ENCODE data around the gene NCOR2. TPM values are rescaled to one million over a fixed set of nuclear protein-coding genes. Genes with fewer than 3 reads are reported as not detected.
A peak's percentile ranks its signal among the peaks of the same experiment; 100 is the strongest.

NCOR2 gene
- total and polyA plus RNA-seq, 12 donors: 46.9 to 200 (median 132) TPM

DNA sequence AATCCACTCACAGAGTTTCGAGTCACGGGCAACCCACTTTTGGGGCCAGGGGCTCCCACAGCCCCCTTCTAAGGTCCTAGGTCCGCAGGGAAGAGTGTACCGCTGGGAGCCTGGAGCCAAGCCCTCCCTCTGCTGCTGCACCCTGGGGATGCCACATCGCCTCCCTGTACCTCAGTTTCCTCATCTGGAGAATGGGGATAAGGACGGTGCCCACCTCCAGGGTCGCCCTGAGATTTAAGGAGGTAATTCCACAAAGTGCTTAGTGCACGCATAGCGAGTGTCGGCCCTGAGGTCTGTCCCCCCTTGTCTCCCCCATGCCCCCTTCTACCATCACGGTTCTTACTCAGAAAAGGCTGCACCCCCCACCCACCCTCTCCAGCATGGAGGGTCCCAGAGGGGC, 35.5 kb downstream of the NCOR2 start:
- Histone ChIP-seq H3K4me3 (no peak overlapping the region), H3K27me3 (no peaks in the 10 kb centered on the region), H3K9me3 (no peaks in the 10 kb centered on the region), H3K4me1 (peaks cover 6 to 59% (median 33%) of the 10 kb centered on the region in 9 donors), H3K27ac (no peak overlapping the region), H3K36me3 (peaks cover 0 to 37% (median 3%) of the 10 kb centered on the region in 9 donors)
- intact Hi-C loops (cut with DNase I): no loop called here
- 93 to 96% methylated on average over 11 of the region's 11 CpGs for WGBS, 2 donors
- TF ChIP-seq, protein P1, sequence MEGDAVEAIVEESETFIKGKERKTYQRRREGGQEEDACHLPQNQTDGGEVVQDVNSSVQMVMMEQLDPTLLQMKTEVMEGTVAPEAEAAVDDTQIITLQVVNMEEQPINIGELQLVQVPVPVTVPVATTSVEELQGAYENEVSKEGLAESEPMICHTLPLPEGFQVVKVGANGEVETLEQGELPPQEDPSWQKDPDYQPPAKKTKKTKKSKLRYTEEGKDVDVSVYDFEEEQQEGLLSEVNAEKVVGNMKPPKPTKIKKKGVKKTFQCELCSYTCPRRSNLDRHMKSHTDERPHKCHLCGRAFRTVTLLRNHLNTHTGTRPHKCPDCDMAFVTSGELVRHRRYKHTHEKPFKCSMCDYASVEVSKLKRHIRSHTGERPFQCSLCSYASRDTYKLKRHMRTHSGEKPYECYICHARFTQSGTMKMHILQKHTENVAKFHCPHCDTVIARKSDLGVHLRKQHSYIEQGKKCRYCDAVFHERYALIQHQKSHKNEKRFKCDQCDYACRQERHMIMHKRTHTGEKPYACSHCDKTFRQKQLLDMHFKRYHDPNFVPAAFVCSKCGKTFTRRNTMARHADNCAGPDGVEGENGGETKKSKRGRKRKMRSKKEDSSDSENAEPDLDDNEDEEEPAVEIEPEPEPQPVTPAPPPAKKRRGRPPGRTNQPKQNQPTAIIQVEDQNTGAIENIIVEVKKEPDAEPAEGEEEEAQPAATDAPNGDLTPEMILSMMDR (IDR thresholded peaks at IDR 0.05): no peak
- ATAC-seq (no peak), DNase-seq (no peak)

DNA sequence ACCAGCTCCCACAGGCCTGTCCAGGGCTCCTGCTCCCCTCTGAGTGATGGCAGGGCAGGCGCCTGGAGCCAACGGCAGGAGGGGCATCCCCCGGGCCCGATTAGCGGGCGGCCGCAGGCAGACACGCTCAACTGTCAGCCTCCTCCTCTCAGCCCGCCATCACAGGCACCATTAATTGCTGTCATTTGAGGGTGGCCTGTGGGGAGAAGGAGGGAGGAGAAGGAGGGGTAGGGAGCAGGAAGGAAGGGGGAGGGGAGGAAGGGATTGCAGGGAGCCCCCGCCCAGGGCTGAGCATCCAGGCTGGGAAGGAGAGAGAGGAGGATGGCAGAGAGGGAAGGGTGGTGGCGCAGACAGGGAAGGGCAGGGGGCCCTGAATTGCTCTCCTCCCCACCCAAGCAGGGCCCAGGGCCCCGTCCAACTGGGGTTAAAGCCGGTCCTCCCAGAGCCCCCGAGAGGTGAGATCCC, 36.1 kb downstream of the NCOR2 start:
- TF ChIP-seq, protein P1 (IDR thresholded peaks at IDR 0.05): no peak
- H3K27ac ChIP-seq: peak overlapping the region in 6 of 10 donors; percentile 6 to 58 (median 22)
- H3K4me1 ChIP-seq: peaks cover 6 to 59% (median 32%) of the 10 kb centered on the region in 9 donors
- DNase-seq: no peak
- no peaks in the 10 kb centered on the region for H3K27me3 ChIP-seq
- no peaks in the 10 kb centered on the region for H3K9me3 ChIP-seq
- 29 to 50% methylated on average over 14 of the region's 14 CpGs for WGBS, 2 donors
- H3K4me3 ChIP-seq: no peak overlapping the region
- H3K36me3 ChIP-seq: peaks cover 0 to 38% (median 3%) of the 10 kb centered on the region in 9 donors
- intact Hi-C loops (cut with DNase I): no loop called here
- peak; percentile 30 to 69 (median 44) for ATAC-seq

GRCh38 chr12:124530637-124531263, 36.7 kb downstream of the NCOR2 start:
- DNase-seq: no peak
- Histone ChIP-seq H3K9me3 (no peaks in the 10 kb centered on the region), H3K27ac (peak overlapping the region in 8 of 10 donors; percentile 6 to 58 (median 24)), H3K4me3 (no peak overlapping the region), H3K36me3 (peaks cover 0 to 38% (median 3%) of the 10 kb centered on the region in 9 donors), H3K4me1 (peaks cover 6 to 65% (median 32%) of the 10 kb centered on the region in 9 donors), H3K27me3 (no peaks in the 10 kb centered on the region)
- TF ChIP-seq, protein P1 (IDR thresholded peaks at IDR 0.05): no peak
- ATAC-seq: peak in 6 of 8 donors; percentile 4 to 38 (median 20)
- 47 to 55% methylated on average over 9 of the region's 9 CpGs for WGBS, 2 donors
- intact Hi-C loops (cut with DNase I): no loop called here

DNA sequence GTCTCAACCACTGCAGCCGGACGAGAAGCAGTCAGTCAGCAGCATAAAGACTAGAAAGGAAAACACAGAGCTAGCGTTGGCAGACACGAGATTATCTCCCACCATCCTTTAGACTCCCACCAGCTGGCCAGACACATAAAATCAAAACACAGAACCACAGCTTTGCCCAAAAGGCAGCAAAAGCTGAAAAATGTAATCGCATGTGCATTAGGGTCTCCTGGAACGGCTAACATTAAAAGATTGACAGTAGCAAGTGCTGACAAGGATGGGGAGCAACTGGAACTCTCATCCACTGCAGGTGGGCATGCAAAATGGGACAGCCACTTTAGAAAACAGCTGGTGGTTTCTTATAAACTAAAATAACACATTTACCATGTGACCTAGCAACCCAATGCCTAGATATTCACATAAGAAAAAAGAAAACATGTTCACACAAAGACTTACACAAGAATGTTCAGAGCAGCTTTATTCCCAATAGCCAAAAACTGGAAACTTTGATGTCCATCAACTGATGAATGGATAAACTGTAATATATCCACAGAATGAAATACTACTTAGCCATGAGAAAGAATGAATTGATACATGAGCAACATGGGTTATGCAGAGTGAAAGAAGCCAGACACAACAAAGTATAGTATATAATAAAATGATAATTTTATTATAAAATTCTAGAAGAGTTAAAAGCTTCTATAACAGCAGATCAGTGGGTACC, 37.7 kb downstream of the NCOR2 start:
- TF ChIP-seq, protein P1 (IDR thresholded peaks at IDR 0.05): no peak
- DNase-seq (no peak), ATAC-seq (no peak)
- H3K4me3 ChIP-seq: no peak overlapping the region
- H3K4me1 ChIP-seq: peaks cover 6 to 74% (median 32%) of the 10 kb centered on the region in 9 donors
- peaks cover 0 to 34% (median 3%) of the 10 kb centered on the region in 9 donors for H3K36me3 ChIP-seq
- H3K9me3 ChIP-seq: no peaks in the 10 kb centered on the region
- no peak overlapping the region for H3K27ac ChIP-seq
- intact Hi-C loops (cut with DNase I): loop anchor here in 1 of 10 donors (5.0 kb wide), 1 partner anchor 98 kb away; no protein-coding TSS in a partner anchor
- WGBS, 2 donors: 90 to 95% methylated on average over 6 of the region's 6 CpGs
- no peaks in the 10 kb centered on the region for H3K27me3 ChIP-seq

Measured in heart right ventricle (tissue), 16 donors.